ENCODE measurements around the gene SLC52A3. TPM values are rescaled to one million over a fixed set of nuclear protein-coding genes. Genes with fewer than 3 reads are reported as not detected.

Gene SLC52A3
- total and polyA plus RNA-seq, 2 of the 13 experiments (the other 11 are each of a cell fraction or from before 2014, with no cell fraction given), result 0.03 TPM; not detected in 1

- no peak for TF ChIP-seq DRAP1 (CRISPR knock-in tag; IDR thresholded peaks at IDR 0.05)
- TF ChIP-seq SALL2 (CRISPR knock-in tag; IDR thresholded peaks at IDR 0.05), result no peak
- TF ChIP-seq TGIF2 (CRISPR knock-in tag; IDR thresholded peaks at IDR 0.05), result no peak
- 0 out of 2 replicates have a peak, but pooled peaks have one; percentile 47 for TF ChIP-seq AKAP8 (CRISPR knock-in tag; IDR thresholded peaks at IDR 0.05)
- TF ChIP-seq ZHX1 (CRISPR knock-in tag; IDR thresholded peaks at IDR 0.05; ENCODE audit: low read depth), result peak; percentile 75; the same call in 1 of the 2 replicates
- TF ChIP-seq CHD2 (IDR thresholded peaks at IDR 0.05; ENCODE audit: low read depth, low read length), result no peak
- no peak for TF ChIP-seq ZNF234 (CRISPR knock-in tag; conservative IDR thresholded peaks at IDR 0.05)
- no peak for TF ChIP-seq FLYWCH1 (CRISPR knock-in tag; IDR thresholded peaks at IDR 0.05)
- TF ChIP-seq ZSCAN31 (CRISPR knock-in tag; IDR thresholded peaks at IDR 0.05; ENCODE audit: low read depth), result no peak
- no peak for TF ChIP-seq BRCA1 (CRISPR knock-in tag; IDR thresholded peaks at IDR 0.05)
- no peak for TF ChIP-seq ZNF639 (CRISPR knock-in tag; conservative IDR thresholded peaks at IDR 0.05)
- no peak for TF ChIP-seq ATF4 (CRISPR knock-in tag; IDR thresholded peaks at IDR 0.05)
- peak; percentile 33 for TF ChIP-seq RBM39 (IDR thresholded peaks at IDR 0.05; ENCODE audit: low read depth, low read length, poor library complexity, severe bottlenecking)
- TF ChIP-seq HOMEZ (CRISPR knock-in tag; IDR thresholded peaks at IDR 0.05; ENCODE audit: low read depth), result no peak
- TF ChIP-seq SUZ12 (IDR thresholded peaks at IDR 0.05; ENCODE audit: low read depth, low read length), result no peak
Observed at GRCh38 chr20:760751-761417, 7.4 kb downstream of the SLC52A3 start (continued).
